Stimulated activated CD4-positive, alpha-beta T cell treated with anti-CD3 and anti-CD28 coated beads, TNF-alpha, amount 100 ng/mL, for 1 hour (primary cell): ENCODE results near the gene MPO.

ENCODE experiments used
- DNase-seq, 3 donors: peaks; one replicate each; pipeline ENCODE4 v3.0.0-alpha.2; 2020; ENCODE audit warnings: low read depth in 3 of 3, low spot score in 1 of 3

MPO gene

GRCh38 chr17:58236394-58236793, 44.3 kb downstream of the MPO start:
- no peak for DNase-seq

- DNase-seq = no peak
Observed at GRCh38 chr17:58235821-58236220, 44.9 kb downstream of the MPO start.

GRCh38 chr17:58234512-58234911, 46.2 kb downstream of the MPO start:
- no peak for DNase-seq

- DNase-seq = no peak
Observed at GRCh38 chr17:58233543-58233942, 47.2 kb downstream of the MPO start.

GRCh38 chr17:58232707-58233156, 48.0 kb downstream of the MPO start:
- no peak for DNase-seq

- no peak for DNase-seq
Observed at GRCh38 chr17:58231641-58232040, 49.1 kb downstream of the MPO start.

GRCh38 chr17:58229881-58230280, 50.9 kb downstream of the MPO start:
- DNase-seq = no peak

- DNase-seq = no peak
Observed at GRCh38 chr17:58229384-58229783, 51.4 kb downstream of the MPO start.

GRCh38 chr17:58228679-58229078, 52.1 kb downstream of the MPO start:
- DNase-seq = no peak

- no peak for DNase-seq
Observed at GRCh38 chr17:58227733-58228132, 53.0 kb downstream of the MPO start.

- DNase-seq = no peak
Observed at GRCh38 chr17:58224315-58224714, 56.4 kb downstream of the MPO start.
